HG03060 (cell line): ENCODE measurements around the gene EVI5.
A peak's percentile ranks its signal among the peaks of the same experiment; 100 is the strongest.
"Not testable (repeated sequence)": the region's sequence is repeated elsewhere in the genome, so short reads cannot be mapped to it uniquely, and the experiment has no call there.

Experiments
- ATAC-seq: cut with Tn5 transposase; IDR thresholded peaks from one replicate; pipeline ENCODE4 v1.9.1; 2021; ENCODE audit warnings: low read depth, moderate number of reproducible peaks; ENCODE audit not compliant: unreplicated experiment

The EVI5 gene

GRCh38 chr1:92587445-92587844 lies 197.5 kb downstream of the EVI5 start:
- no peak for ATAC-seq

- ATAC-seq: no peak
Measured at GRCh38 chr1:92585831-92586230, 199.1 kb downstream of the EVI5 start.

- not testable (repeated sequence) for ATAC-seq
Measured at GRCh38 chr1:92584810-92585209, 200.1 kb downstream of the EVI5 start.

- peak; percentile 67 for ATAC-seq
Measured at GRCh38 chr1:92583821-92584760, 200.8 kb downstream of the EVI5 start.

- no peak for ATAC-seq
Measured at GRCh38 chr1:92577261-92577895, 207.5 kb downstream of the EVI5 start.

- no peak for ATAC-seq
Measured at GRCh38 chr1:92575123-92575522, 209.8 kb downstream of the EVI5 start.

GRCh38 chr1:92572520-92572919 lies 212.4 kb downstream of the EVI5 start:
- no peak for ATAC-seq

- ATAC-seq: no peak
Measured at GRCh38 chr1:92571578-92571977, 213.3 kb downstream of the EVI5 start.

- ATAC-seq: no peak
Measured at GRCh38 chr1:92567211-92567868, 217.6 kb downstream of the EVI5 start.

- peak; percentile 98 for ATAC-seq
Measured at GRCh38 chr1:92563457-92564216, 221.3 kb downstream of the EVI5 start.

GRCh38 chr1:92556350-92556749 lies 228.6 kb downstream of the EVI5 start:
- no peak for ATAC-seq

- ATAC-seq: no peak
Measured at GRCh38 chr1:92554216-92554615, 230.7 kb downstream of the EVI5 start.

- ATAC-seq: no peak
Measured at GRCh38 chr1:92551916-92552315, 233.0 kb downstream of the EVI5 start.

GRCh38 chr1:92544756-92545165 lies 240.1 kb downstream of the EVI5 start:
- ATAC-seq: no peak

- no peak for ATAC-seq
Measured at GRCh38 chr1:92543131-92544055, 241.5 kb downstream of the EVI5 start.

- peak; percentile 32 for ATAC-seq
Measured at GRCh38 chr1:92538413-92539061, 246.4 kb downstream of the EVI5 start.

GRCh38 chr1:92538048-92538412 lies 246.9 kb downstream of the EVI5 start:
- ATAC-seq: peak; percentile 60

GRCh38 chr1:92536980-92537884 lies 247.7 kb downstream of the EVI5 start:
- peak; percentile 43 for ATAC-seq
